ENCODE measurements around the gene SVOP. TPM values are rescaled to one million over a fixed set of nuclear protein-coding genes. Genes with fewer than 3 reads are reported as not detected.

SVOP gene
- total and polyA plus RNA-seq, 2 of the 8 experiments (the other 6 are each of a cell fraction or from before 2014, with no cell fraction given) = 0.06 TPM; not detected in 1

- Histone ChIP-seq H3K9ac (replicated peaks in 1 of 4; ENCODE audit: extremely low read depth in 1 of 4, low read depth in 3 of 4, low read length in 3 of 4) (no peak overlapping the region), H3K4ac (replicated peaks; ENCODE audit: insufficient read length, low read depth, low read length) (no peak overlapping the region), H4K8ac (ENCODE audit: extremely low read depth, insufficient read depth, low read length) (no peak overlapping the region), H3K9me3 (ENCODE audit: insufficient read depth in 2 of 2, low read depth in 1 of 2, low read length in 1 of 2) (peaks cover 0 to 18% of the 10 kb centered on the region in 2 experiments; a peak in 1 of 4 replicates), H2BK20ac (ENCODE audit: low read length) (no peak overlapping the region), H4K5ac (ENCODE audit: insufficient read length, low read depth, low read length) (no peak overlapping the region), H3K36me3 (ENCODE audit: control insufficient read depth in 2 of 4, insufficient read depth in 4 of 4, low read length in 3 of 4) (no peaks in the 10 kb centered on the region), H3K18ac (ENCODE audit: extremely low read depth, low read length) (no peak overlapping the region), H2AK5ac (ENCODE audit: low read depth, low read length) (peak overlapping the region; percentile 97; the same call in 1 of the 2 replicates), H2BK120ac (replicated peaks; ENCODE audit: low read depth, low read length) (no peak overlapping the region), H2AFZ (ENCODE audit: low read length) (no peak overlapping the region), H4K91ac (replicated peaks; ENCODE audit: insufficient read length, low read length) (no peak overlapping the region), H3K27me3 (replicated peaks in 1 of 4; ENCODE audit: control insufficient read depth in 3 of 4, extremely low read depth in 1 of 4, insufficient read depth in 3 of 4, low read length in 3 of 4) (no peaks in the 10 kb centered on the region), H3K4me3 (ENCODE audit: extremely low read depth in 1 of 4, insufficient read depth in 2 of 4, low read depth in 3 of 4, low read length in 4 of 4) (no peak overlapping the region), H3K79me1 (ENCODE audit: low read depth, low read length) (no peaks in the 10 kb centered on the region), H2BK5ac (ENCODE audit: low read depth, low read length) (no peak overlapping the region), H3K79me2 (ENCODE audit: control insufficient read depth in 1 of 2, insufficient read depth in 2 of 2, low read length in 2 of 2) (no peaks in the 10 kb centered on the region), H2BK12ac (ENCODE audit: low read depth, low read length) (peak overlapping the region; percentile 12; the same call in 1 of the 2 replicates), H3K4me2 (ENCODE audit: insufficient read depth in 1 of 2, low read depth in 2 of 2, low read length in 2 of 2) (no peak overlapping the region), H3K23ac (ENCODE audit: insufficient read length) (no peak overlapping the region), H3K27ac (ENCODE audit: low read depth, low read length) (no peak overlapping the region), H3K14ac (ENCODE audit: insufficient read length) (no peak overlapping the region), H4K20me1 (replicated peaks in 1 of 2; ENCODE audit: control insufficient read depth in 1 of 2, insufficient read depth in 2 of 2, low read length in 2 of 2) (peaks cover 0 to 5% of the 10 kb centered on the region in 2 experiments), H3K56ac (replicated peaks; ENCODE audit: insufficient read length, low read depth, low read length) (no peak overlapping the region), H2BK15ac (ENCODE audit: low read length) (no peak overlapping the region), H3K4me1 (replicated peaks in 1 of 4; ENCODE audit: control insufficient read depth in 3 of 4, insufficient read depth in 4 of 4, low read length in 3 of 4) (no peaks in the 10 kb centered on the region), H3K23me2 (ENCODE audit: low read depth, low read length) (peaks cover 17% of the 10 kb centered on the region; the same call in 1 of the 2 replicates)
- 91% methylated on average over 1 of the region's 1 CpG; no CpG with 5 or more reads in 1 of the 2 experiments for WGBS, 2 experiments (ENCODE audit: extremely low coverage in 1 of 2, insufficient coverage in 1 of 2, insufficient read length in 1 of 2, insufficient replicate concordance in 2 of 2, low coverage in 1 of 2, low lambda C conversion rate in 2 of 2, missing lambda C conversion rate in 1 of 2)
- FAIRE-seq (no peak), DNase-seq (ENCODE audit: low read depth in 1 of 2, low spot score in 2 of 2) (no peak)
- ChIA-PET POLR2A (ENCODE audit: partially characterized antibody) (no interaction called here), CTCF (ENCODE audit: partially characterized antibody) (interaction anchor here (0.6 to 0.8 kb wide), 2 partner anchors 243 to 650 kb away, joined by 3 read pairs; no protein-coding TSS in a partner anchor)
- TF ChIP-seq SP4 (IDR thresholded peaks at IDR 0.05; ENCODE audit: low read length) (no peak), TCF12 (IDR thresholded peaks at IDR 0.05; ENCODE audit: low read depth, low read length) (no peak), E2F6 (IDR thresholded peaks at IDR 0.05) (no peak), MAFK (IDR thresholded peaks at IDR 0.05; ENCODE audit: low read depth, low read length) (no peak)
- TF ChIP-seq, protein P1, sequence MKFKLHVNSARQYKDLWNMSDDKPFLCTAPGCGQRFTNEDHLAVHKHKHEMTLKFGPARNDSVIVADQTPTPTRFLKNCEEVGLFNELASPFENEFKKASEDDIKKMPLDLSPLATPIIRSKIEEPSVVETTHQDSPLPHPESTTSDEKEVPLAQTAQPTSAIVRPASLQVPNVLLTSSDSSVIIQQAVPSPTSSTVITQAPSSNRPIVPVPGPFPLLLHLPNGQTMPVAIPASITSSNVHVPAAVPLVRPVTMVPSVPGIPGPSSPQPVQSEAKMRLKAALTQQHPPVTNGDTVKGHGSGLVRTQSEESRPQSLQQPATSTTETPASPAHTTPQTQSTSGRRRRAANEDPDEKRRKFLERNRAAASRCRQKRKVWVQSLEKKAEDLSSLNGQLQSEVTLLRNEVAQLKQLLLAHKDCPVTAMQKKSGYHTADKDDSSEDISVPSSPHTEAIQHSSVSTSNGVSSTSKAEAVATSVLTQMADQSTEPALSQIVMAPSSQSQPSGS (IDR thresholded peaks at IDR 0.05; ENCODE audit: low read length) = no peak
Measured at GRCh38 chr12:108983227-108983626, 37.6 kb downstream of the SVOP start.
